Activated naive CD4-positive, alpha-beta T cell treated with anti-CD3 and anti-CD28 coated beads, Interleukin-2, amount 50 U/mL, for 24 hours (primary cell): Measurements from ENCODE around the gene ZNF273.
A peak's percentile ranks its signal among the peaks of the same experiment; 100 is the strongest.
"Not testable (repeated sequence)": the region's sequence is repeated elsewhere in the genome, so short reads cannot be mapped to it uniquely, and the experiment has no call there.

Experiments
- H3K27ac Mint-ChIP-seq: one replicate; pipeline ENCODE4 v1.8.0; 2021; ENCODE audit warnings: mild to moderate bottlenecking, mixed read lengths
- H3K27me3 Mint-ChIP-seq: one replicate; pipeline ENCODE4 v1.8.0; 2021; ENCODE audit warnings: mixed read lengths
- H3K36me3 Mint-ChIP-seq: one replicate; pipeline ENCODE4 v1.8.0; 2021; ENCODE audit warnings: mixed read lengths
- H3K4me1 Mint-ChIP-seq: one replicate; pipeline ENCODE4 v1.8.0; 2021; ENCODE audit warnings: mixed read lengths
- H3K4me3 Mint-ChIP-seq: one replicate; pipeline ENCODE4 v1.8.0; 2021; ENCODE audit warnings: mild to moderate bottlenecking, mixed read lengths
- H3K9me3 Mint-ChIP-seq: one replicate; pipeline ENCODE4 v1.8.0; 2021; ENCODE audit warnings: mixed read lengths

The ZNF273 gene

GRCh38 chr7:64902806-64903721 lies at the start of gene ZNF273:
TSS of gene ZNF273 (plus strand) at chr7:64903273. CDS start at chr7:64903318, 45 bp downstream.
- Mint-ChIP-seq H3K9me3 (no peaks in the 10 kb centered on the region), H3K27me3 (no peaks in the 10 kb centered on the region), H3K27ac (peak within 1 kb of the TSS; percentile 84), H3K4me3 (peak within 1 kb of the TSS; percentile 97), H3K4me1 (peaks cover 47% of the 10 kb centered on the region), H3K36me3 (peaks cover 2% of the 10 kb centered on the region)

GRCh38 chr7:64853679-64854078 lies 49.4 kb upstream of the ZNF273 start:
- H3K9me3 Mint-ChIP-seq = no peaks in the 10 kb centered on the region
- H3K27ac Mint-ChIP-seq = no peak overlapping the region
- H3K4me1 Mint-ChIP-seq = no peaks in the 10 kb centered on the region
- H3K4me3 Mint-ChIP-seq = no peak overlapping the region
- no peaks in the 10 kb centered on the region for H3K27me3 Mint-ChIP-seq
- peaks cover 6% of the 10 kb centered on the region for H3K36me3 Mint-ChIP-seq

- no peaks in the 10 kb centered on the region for H3K27me3 Mint-ChIP-seq
- peaks cover 6% of the 10 kb centered on the region for H3K36me3 Mint-ChIP-seq
- no peak overlapping the region for H3K4me3 Mint-ChIP-seq
- no peaks in the 10 kb centered on the region for H3K4me1 Mint-ChIP-seq
- H3K27ac Mint-ChIP-seq = no peak overlapping the region
- H3K9me3 Mint-ChIP-seq = no peaks in the 10 kb centered on the region
These were observed 48.1 kb upstream of the ZNF273 start for GRCh38 chr7:64854969-64855368.

- H3K4me3 Mint-ChIP-seq = no peak overlapping the region
- peaks cover 8% of the 10 kb centered on the region for H3K9me3 Mint-ChIP-seq
- no peaks in the 10 kb centered on the region for H3K4me1 Mint-ChIP-seq
- H3K27ac Mint-ChIP-seq = no peak overlapping the region
- H3K36me3 Mint-ChIP-seq = peaks cover 2% of the 10 kb centered on the region
- H3K27me3 Mint-ChIP-seq = peaks cover 1% of the 10 kb centered on the region
These were observed 40.1 kb upstream of the ZNF273 start for GRCh38 chr7:64863021-64863420.

- not testable (repeated sequence) for H3K27me3 Mint-ChIP-seq, H3K4me1 Mint-ChIP-seq
These were observed 39.5 kb upstream of the ZNF273 start for GRCh38 chr7:64863530-64863929.

GRCh38 chr7:64863969-64864368 lies 39.1 kb upstream of the ZNF273 start:
- Mint-ChIP-seq H3K9me3 (peaks cover 8% of the 10 kb centered on the region), H3K4me3 (no peak overlapping the region), H3K36me3 (peaks cover 2% of the 10 kb centered on the region), H3K27ac (no peak overlapping the region), H3K4me1 (no peaks in the 10 kb centered on the region), H3K27me3 (peaks cover 1% of the 10 kb centered on the region)

More at GRCh38 chr7:64863530-64863929, 39.5 kb upstream of the ZNF273 start:
- H3K4me3 Mint-ChIP-seq, H3K9me3 Mint-ChIP-seq, H3K36me3 Mint-ChIP-seq, H3K27ac Mint-ChIP-seq: not testable (repeated sequence)

- peaks cover 8% of the 10 kb centered on the region for H3K9me3 Mint-ChIP-seq
These were observed 35.1 kb upstream of the ZNF273 start for GRCh38 chr7:64867863-64868440.

GRCh38 chr7:64868499-64868898 lies 34.6 kb upstream of the ZNF273 start:
- Mint-ChIP-seq H3K9me3 (peaks cover 8% of the 10 kb centered on the region), H3K4me3 (no peak overlapping the region), H3K36me3 (peaks cover 2% of the 10 kb centered on the region), H3K4me1 (no peaks in the 10 kb centered on the region), H3K27ac (no peak overlapping the region), H3K27me3 (peaks cover 3% of the 10 kb centered on the region)

More at GRCh38 chr7:64867863-64868440, 35.1 kb upstream of the ZNF273 start:
- Mint-ChIP-seq H3K27ac (no peak overlapping the region), H3K4me1 (no peaks in the 10 kb centered on the region), H3K36me3 (peaks cover 2% of the 10 kb centered on the region), H3K4me3 (no peak overlapping the region), H3K27me3 (peaks cover 3% of the 10 kb centered on the region)

GRCh38 chr7:64869121-64869725 lies 33.9 kb upstream of the ZNF273 start:
- H3K4me3 Mint-ChIP-seq = no peak overlapping the region
- peaks cover 2% of the 10 kb centered on the region for H3K36me3 Mint-ChIP-seq
- H3K9me3 Mint-ChIP-seq = peaks cover 8% of the 10 kb centered on the region

GRCh38 chr7:64869912-64870562 lies 33.0 kb upstream of the ZNF273 start:
- H3K27me3 Mint-ChIP-seq = peaks cover 3% of the 10 kb centered on the region
- peaks cover 2% of the 10 kb centered on the region for H3K36me3 Mint-ChIP-seq
- no peak overlapping the region for H3K4me3 Mint-ChIP-seq
- no peak overlapping the region for H3K27ac Mint-ChIP-seq
- H3K4me1 Mint-ChIP-seq = no peaks in the 10 kb centered on the region
- H3K9me3 Mint-ChIP-seq = peaks cover 8% of the 10 kb centered on the region

More at GRCh38 chr7:64869121-64869725, 33.9 kb upstream of the ZNF273 start:
- H3K27me3 Mint-ChIP-seq = peaks cover 3% of the 10 kb centered on the region
- H3K4me1 Mint-ChIP-seq = no peaks in the 10 kb centered on the region
- H3K27ac Mint-ChIP-seq = no peak overlapping the region

- no peak overlapping the region for H3K4me3 Mint-ChIP-seq
- no peak overlapping the region for H3K27ac Mint-ChIP-seq
- H3K36me3 Mint-ChIP-seq = peaks cover 2% of the 10 kb centered on the region
- H3K27me3 Mint-ChIP-seq = peaks cover 4% of the 10 kb centered on the region
- H3K4me1 Mint-ChIP-seq = no peaks in the 10 kb centered on the region
- H3K9me3 Mint-ChIP-seq = peaks cover 8% of the 10 kb centered on the region
These were observed 32.4 kb upstream of the ZNF273 start for GRCh38 chr7:64870656-64871055.

- no peaks in the 10 kb centered on the region for H3K9me3 Mint-ChIP-seq
- H3K27ac Mint-ChIP-seq = no peak overlapping the region
- H3K4me3 Mint-ChIP-seq = no peak overlapping the region
- no peaks in the 10 kb centered on the region for H3K4me1 Mint-ChIP-seq
- H3K36me3 Mint-ChIP-seq = peaks cover 2% of the 10 kb centered on the region
- H3K27me3 Mint-ChIP-seq = peaks cover 3% of the 10 kb centered on the region
These were observed 31.3 kb upstream of the ZNF273 start for GRCh38 chr7:64871761-64872160.

- Mint-ChIP-seq H3K9me3 (no peaks in the 10 kb centered on the region), H3K4me1 (peaks cover 7% of the 10 kb centered on the region), H3K4me3 (no peak overlapping the region), H3K27me3 (peaks cover 7% of the 10 kb centered on the region), H3K36me3 (peaks cover 2% of the 10 kb centered on the region), H3K27ac (no peak overlapping the region)
These were observed 30.5 kb upstream of the ZNF273 start for GRCh38 chr7:64872351-64873154.

- peaks cover 2% of the 10 kb centered on the region for H3K36me3 Mint-ChIP-seq
- peaks cover 8% of the 10 kb centered on the region for H3K4me1 Mint-ChIP-seq
- H3K27me3 Mint-ChIP-seq = peaks cover 11% of the 10 kb centered on the region
- no peaks in the 10 kb centered on the region for H3K9me3 Mint-ChIP-seq
- H3K4me3 Mint-ChIP-seq = no peak overlapping the region
- no peak overlapping the region for H3K27ac Mint-ChIP-seq
These were observed 29.9 kb upstream of the ZNF273 start for GRCh38 chr7:64873155-64873500.

- H3K4me3 Mint-ChIP-seq = no peak overlapping the region
- H3K4me1 Mint-ChIP-seq = peaks cover 8% of the 10 kb centered on the region
- H3K27me3 Mint-ChIP-seq = peaks cover 11% of the 10 kb centered on the region
- H3K36me3 Mint-ChIP-seq = peaks cover 2% of the 10 kb centered on the region
- no peaks in the 10 kb centered on the region for H3K9me3 Mint-ChIP-seq
- no peak overlapping the region for H3K27ac Mint-ChIP-seq
These were observed 29.6 kb upstream of the ZNF273 start for GRCh38 chr7:64873517-64873916.
